Measurements from ENCODE around the gene SEBOX. TPM values are rescaled to one million over a fixed set of nuclear protein-coding genes. Genes with fewer than 3 reads are reported as not detected.

Gene SEBOX
- polyA plus RNA-seq, 3 donors, result not detected

GRCh38 chr17:28385037-28385400 is 20.0 kb upstream of the SEBOX start:
- WGBS (ENCODE audit: insufficient coverage), result 2% methylated on average over 29 of the region's 29 CpGs
- H3K9ac ChIP-seq (ENCODE audit: insufficient read depth, low read length, poor library complexity, severe bottlenecking), result peak overlapping the region; percentile 75
- no peak for DNase-seq
- H3K4me2 ChIP-seq (replicated peaks; ENCODE audit: extremely low read depth, low read length, poor library complexity, severe bottlenecking), result peak overlapping the region; percentile 99
- no peak overlapping the region for H3K27ac ChIP-seq (ENCODE audit: low read depth in 1 of 2, low read length in 2 of 2)
- intact Hi-C loops (cut with micrococcal nuclease), result no loop called here
- Mint-ChIP-seq H3K4me3 (peak overlapping the region; percentile 95), H3K36me3 (peaks cover 20 to 32% of the 10 kb centered on the region in 2 donors), H3K9me3 (peaks cover 0 to 5% (median 0%) of the 10 kb centered on the region in 7 donors), H3K27ac (peak overlapping the region in 2 of 7 donors; percentile 30 to 70), H3K4me1 (peaks cover 37% of the 10 kb centered on the region), H3K27me3 (ENCODE audit: low read depth in 3 of 3) (peaks cover 20 to 48% (median 29%) of the 10 kb centered on the region in 3 donors)
- peaks cover 12 to 22% of the 10 kb centered on the region in 2 donors for H3K27me3 ChIP-seq (ENCODE audit: control insufficient read depth in 2 of 2, insufficient read depth in 2 of 2, low read length in 2 of 2)
- TF ChIP-seq CTCF (IDR thresholded peaks at IDR 0.05), result no peak
- peak overlapping the region; percentile 61 to 97 (median 72) for H3K4me3 ChIP-seq (replicated peaks in 1 of 3; ENCODE audit: low read depth in 2 of 3, low read length in 3 of 3)
- H2AFZ ChIP-seq (ENCODE audit: insufficient read depth, low read depth, low read length, poor library complexity, severe bottlenecking), result peak overlapping the region; percentile 99
- peaks cover 9 to 13% of the 10 kb centered on the region in 2 donors for H3K36me3 ChIP-seq (replicated peaks in 1 of 2; ENCODE audit: control insufficient read depth in 1 of 2, insufficient read depth in 2 of 2, low read length in 2 of 2)
- H4K20me1 ChIP-seq (ENCODE audit: insufficient read depth, low read length), result no peaks in the 10 kb centered on the region
- H3K4me1 ChIP-seq (ENCODE audit: control insufficient read depth in 1 of 2, insufficient read depth in 2 of 2, low read length in 2 of 2), result peaks cover 20 to 30% of the 10 kb centered on the region in 2 donors
- no peaks in the 10 kb centered on the region for H3K9me3 ChIP-seq (replicated peaks in 1 of 2; ENCODE audit: control insufficient read depth in 1 of 2, insufficient read depth in 1 of 2, low read length in 2 of 2)
- no peaks in the 10 kb centered on the region for H3K79me2 ChIP-seq (ENCODE audit: insufficient read depth, low read length)

GRCh38 chr17:28384281-28385036 is 19.5 kb upstream of the SEBOX start:
- Histone ChIP-seq H3K27me3 (ENCODE audit: control insufficient read depth in 2 of 2, insufficient read depth in 2 of 2, low read length in 2 of 2) (peaks cover 12 to 22% of the 10 kb centered on the region in 2 donors), H4K20me1 (ENCODE audit: insufficient read depth, low read length) (no peaks in the 10 kb centered on the region), H3K27ac (ENCODE audit: low read depth in 1 of 2, low read length in 2 of 2) (peak overlapping the region in 1 of 2 donors; percentile 41), H3K4me1 (ENCODE audit: control insufficient read depth in 1 of 2, insufficient read depth in 2 of 2, low read length in 2 of 2) (peaks cover 20 to 30% of the 10 kb centered on the region in 2 donors), H3K9me3 (replicated peaks in 1 of 2; ENCODE audit: control insufficient read depth in 1 of 2, insufficient read depth in 1 of 2, low read length in 2 of 2) (no peaks in the 10 kb centered on the region), H2AFZ (ENCODE audit: insufficient read depth, low read depth, low read length, poor library complexity, severe bottlenecking) (peak overlapping the region; percentile 99), H3K36me3 (replicated peaks in 1 of 2; ENCODE audit: control insufficient read depth in 1 of 2, insufficient read depth in 2 of 2, low read length in 2 of 2) (peaks cover 6 to 8% of the 10 kb centered on the region in 2 donors), H3K9ac (ENCODE audit: insufficient read depth, low read length, poor library complexity, severe bottlenecking) (peak overlapping the region; percentile 75), H3K4me2 (replicated peaks; ENCODE audit: extremely low read depth, low read length, poor library complexity, severe bottlenecking) (peak overlapping the region; percentile 99), H3K4me3 (replicated peaks in 1 of 3; ENCODE audit: low read depth in 2 of 3, low read length in 3 of 3) (peak overlapping the region; percentile 61 to 97 (median 72)), H3K79me2 (ENCODE audit: insufficient read depth, low read length) (no peaks in the 10 kb centered on the region)
- under 1% methylated on average over 55 of the region's 56 CpGs for WGBS (ENCODE audit: insufficient coverage)
- TF ChIP-seq CTCF (IDR thresholded peaks at IDR 0.05), result no peak
- Mint-ChIP-seq H3K27me3 (ENCODE audit: low read depth in 3 of 3) (peaks cover 26 to 50% (median 35%) of the 10 kb centered on the region in 3 donors), H3K4me1 (peaks cover 37% of the 10 kb centered on the region), H3K4me3 (peak overlapping the region; percentile 95), H3K27ac (peak overlapping the region in 4 of 7 donors; percentile 30 to 70 (median 61)), H3K9me3 (peaks cover 0 to 5% (median 0%) of the 10 kb centered on the region in 7 donors), H3K36me3 (peaks cover 14 to 27% of the 10 kb centered on the region in 2 donors)
- intact Hi-C loops (cut with micrococcal nuclease), result no loop called here
- peak; percentile 38 to 47 (median 46) for DNase-seq

Measured in CD14-positive monocyte (primary cell).